Body of pancreas (tissue), 4 donors: ENCODE data around the gene FAM107B.

Source experiments
- POLR2A ChIP-seq, 3 donors: fragments of 450-650 bp; IDR thresholded peaks; one replicate each; pipeline ENCODE4 v1.6.1; 2016; ENCODE audit warnings: antibody characterized with exemption in 3 of 3, mild to moderate bottlenecking in 2 of 3
- TF ChIP-seq, protein P1 (sequence below), 7 experiments: fragments of 450-650 bp in 4 of 7; fragments of 200-600 bp in 3 of 7; sonication (generic) in 3 of 7; IDR thresholded peaks; one replicate each; pipeline ENCODE4 v1.5.1; 2016 to 2019; ENCODE audit warnings: antibody characterized with exemption in 7 of 7

DNA sequence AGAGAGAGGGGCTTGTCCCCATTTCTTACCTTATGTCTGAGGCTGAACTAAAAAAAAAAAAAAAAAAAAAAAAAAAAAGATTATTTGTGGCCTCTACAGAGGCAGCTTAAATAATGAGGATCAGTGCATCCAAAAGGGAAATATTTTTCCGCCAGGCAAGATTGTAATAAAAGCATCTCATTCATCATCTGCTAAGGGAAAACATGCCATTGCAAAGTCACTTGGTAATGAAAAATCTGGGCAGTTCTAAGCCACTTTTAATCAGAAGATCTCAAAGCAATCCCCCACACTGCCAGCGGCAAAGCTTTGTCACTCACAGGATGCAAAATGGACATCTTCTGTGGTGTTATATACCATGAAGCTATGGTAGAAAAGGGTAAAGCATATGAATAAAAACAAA, 3.8 kb downstream of the FAM107B start:
- TF ChIP-seq, protein P1, sequence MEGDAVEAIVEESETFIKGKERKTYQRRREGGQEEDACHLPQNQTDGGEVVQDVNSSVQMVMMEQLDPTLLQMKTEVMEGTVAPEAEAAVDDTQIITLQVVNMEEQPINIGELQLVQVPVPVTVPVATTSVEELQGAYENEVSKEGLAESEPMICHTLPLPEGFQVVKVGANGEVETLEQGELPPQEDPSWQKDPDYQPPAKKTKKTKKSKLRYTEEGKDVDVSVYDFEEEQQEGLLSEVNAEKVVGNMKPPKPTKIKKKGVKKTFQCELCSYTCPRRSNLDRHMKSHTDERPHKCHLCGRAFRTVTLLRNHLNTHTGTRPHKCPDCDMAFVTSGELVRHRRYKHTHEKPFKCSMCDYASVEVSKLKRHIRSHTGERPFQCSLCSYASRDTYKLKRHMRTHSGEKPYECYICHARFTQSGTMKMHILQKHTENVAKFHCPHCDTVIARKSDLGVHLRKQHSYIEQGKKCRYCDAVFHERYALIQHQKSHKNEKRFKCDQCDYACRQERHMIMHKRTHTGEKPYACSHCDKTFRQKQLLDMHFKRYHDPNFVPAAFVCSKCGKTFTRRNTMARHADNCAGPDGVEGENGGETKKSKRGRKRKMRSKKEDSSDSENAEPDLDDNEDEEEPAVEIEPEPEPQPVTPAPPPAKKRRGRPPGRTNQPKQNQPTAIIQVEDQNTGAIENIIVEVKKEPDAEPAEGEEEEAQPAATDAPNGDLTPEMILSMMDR (IDR thresholded peaks at IDR 0.05) = no peak
- TF ChIP-seq POLR2A (IDR thresholded peaks at IDR 0.05) = no peak
